ENCODE data around the gene UBR4.
A peak's percentile ranks its signal among the peaks of the same experiment; 100 is the strongest.

UBR4 gene

DNA sequence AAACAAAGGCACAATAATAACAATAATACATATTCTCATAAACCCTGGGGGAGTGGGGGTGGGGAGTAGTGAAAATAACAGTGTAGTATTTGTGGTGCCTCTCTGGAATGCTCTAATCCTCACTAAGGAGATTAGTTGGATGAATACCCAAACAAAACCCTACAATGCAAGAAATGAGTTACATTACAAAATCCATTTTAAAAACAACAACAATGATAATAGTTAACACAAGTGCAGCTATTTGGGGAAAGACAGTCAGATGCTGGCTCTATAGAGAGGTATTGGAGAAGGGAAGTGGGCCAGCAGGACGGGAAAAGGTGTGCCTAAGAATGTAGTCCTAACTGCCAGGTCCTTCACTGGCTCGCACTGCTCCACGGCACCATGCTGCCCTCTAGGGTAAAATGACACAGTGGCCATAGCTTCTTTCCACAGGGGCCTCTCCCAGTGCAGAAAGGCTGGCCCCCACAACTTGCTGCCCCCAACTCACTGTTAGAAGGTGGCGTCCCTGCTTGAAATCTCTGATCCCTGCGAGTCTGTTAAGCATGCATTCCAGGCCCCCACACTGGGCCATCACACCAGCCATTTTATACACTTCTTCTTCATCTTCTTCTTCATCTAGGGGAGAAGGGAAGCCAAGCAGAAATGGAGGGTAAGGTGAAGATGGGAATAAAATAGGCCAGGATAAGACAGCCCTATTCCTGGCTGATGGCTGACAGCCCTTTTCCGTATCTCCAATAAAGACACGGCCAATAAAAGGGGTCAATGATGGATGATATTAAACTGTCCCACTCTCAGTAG, 113.8 kb downstream of the UBR4 start:
- peak; percentile 81 for DNase-seq (ENCODE audit: low read depth, low spot score)

- DNase-seq (ENCODE audit: low read depth, low spot score) = no peak
Observed at GRCh38 chr1:19091196-19091953, 118.7 kb downstream of the UBR4 start.

DNA sequence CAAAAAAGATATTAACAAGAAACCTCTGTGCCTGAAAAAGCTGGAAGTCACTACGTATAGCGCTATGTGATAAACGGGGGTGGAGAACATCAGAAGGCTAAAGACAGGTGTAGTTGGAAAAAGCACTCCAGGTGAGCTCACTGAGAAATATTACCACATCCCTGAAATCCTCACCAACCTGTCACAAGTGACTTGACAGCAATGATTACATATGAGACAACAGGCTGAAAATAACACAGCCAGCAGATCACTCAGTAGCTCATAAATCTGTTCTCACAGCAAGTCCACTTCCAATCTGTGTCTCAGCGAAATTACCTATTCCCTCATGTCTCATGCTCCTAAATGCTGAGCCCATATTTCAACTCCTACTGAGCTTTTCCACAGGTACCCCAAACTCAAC, 120.5 kb downstream of the UBR4 start:
- DNase-seq (ENCODE audit: low read depth, low spot score) = no peak

GRCh38 chr1:19088717-19089442, 121.2 kb downstream of the UBR4 start:
- DNase-seq (ENCODE audit: low read depth, low spot score) = no peak

GRCh38 chr1:19087737-19088594, 122.1 kb downstream of the UBR4 start:
- peak; percentile 46 for DNase-seq (ENCODE audit: low read depth, low spot score)

DNA sequence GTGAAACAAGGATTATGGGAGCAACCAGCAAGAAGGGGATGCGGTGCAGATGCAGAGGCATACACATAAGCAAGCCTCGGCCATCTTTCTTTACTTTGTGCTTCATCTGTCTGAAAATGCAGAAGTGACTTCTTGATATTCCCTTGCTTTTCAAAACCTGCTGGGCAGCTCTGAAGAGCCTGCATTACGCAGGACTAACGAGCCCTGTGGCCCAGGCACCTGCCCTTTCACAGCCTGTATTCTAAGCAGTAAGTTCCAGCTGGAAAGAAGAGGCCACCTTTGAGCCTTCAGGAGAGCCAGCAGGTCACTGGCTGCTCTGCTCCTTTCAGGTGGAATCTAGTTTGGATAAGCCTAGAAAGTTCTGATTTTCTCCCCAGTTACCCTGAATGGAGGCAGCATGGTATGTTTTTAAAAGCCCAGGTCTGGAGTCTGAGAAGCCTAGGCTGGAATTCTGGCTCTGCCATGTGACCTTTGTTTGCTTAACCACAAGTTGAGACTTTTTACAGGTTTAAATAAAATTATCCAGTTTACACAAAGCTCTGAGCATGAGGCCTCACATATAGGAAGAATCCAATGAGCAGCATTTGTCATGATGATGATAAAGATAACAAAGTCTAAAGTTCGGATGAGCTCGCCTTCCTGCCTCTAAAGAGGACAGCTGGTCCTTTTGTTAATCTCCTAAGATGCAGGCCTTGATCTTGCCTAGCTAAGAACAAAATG, 122.9 kb downstream of the UBR4 start:
- DNase-seq (ENCODE audit: low read depth, low spot score) = no peak

- DNase-seq (ENCODE audit: low read depth, low spot score) = no peak
Observed at GRCh38 chr1:19086176-19086875, 123.7 kb downstream of the UBR4 start.

DNA sequence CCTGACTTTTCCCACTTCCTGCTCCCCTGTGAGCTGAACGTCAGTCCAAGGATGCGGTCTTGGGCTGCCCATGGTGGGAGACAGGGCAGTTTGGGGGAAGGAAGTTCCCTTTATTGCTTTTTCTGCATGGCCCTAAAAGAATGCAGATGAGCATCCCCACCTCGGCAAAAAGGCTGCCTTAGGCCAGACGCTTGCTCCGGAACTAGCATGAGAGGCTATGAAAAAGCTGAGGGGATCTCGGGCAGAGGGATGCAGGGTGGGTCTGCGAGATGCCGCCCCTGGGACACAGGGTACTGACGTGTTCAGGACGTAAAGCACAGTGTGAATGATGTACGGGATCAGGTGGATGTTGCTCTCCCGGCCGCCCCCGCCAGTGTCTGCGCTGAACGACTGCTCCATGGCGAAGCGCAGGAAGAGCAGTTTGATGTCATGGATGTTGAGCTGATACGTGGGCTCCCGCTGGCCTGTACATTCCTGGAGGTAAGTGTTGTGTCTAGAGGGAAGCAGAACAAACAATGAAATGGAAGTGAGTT, 125.8 kb downstream of the UBR4 start:
- DNase-seq (ENCODE audit: low read depth, low spot score) = no peak

DNA sequence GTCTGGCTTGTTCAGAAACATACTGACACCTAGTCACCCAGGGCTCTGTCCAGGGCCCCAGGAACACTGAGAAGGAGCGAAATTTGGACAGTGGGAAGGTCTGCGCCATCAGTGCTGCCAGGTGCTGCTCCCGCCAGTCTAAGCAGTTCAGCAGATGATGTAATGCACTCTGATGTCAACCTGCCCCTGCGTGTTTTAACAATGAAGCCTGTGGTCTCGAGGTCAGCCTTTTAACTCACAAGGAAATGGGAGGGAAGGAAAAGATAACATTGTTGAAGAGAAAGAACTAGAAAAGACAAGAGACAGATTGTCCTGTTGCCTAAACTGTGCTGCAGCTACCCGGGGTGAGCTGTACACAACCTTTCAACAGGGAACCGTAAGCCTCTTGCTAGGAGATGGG, 127.0 kb downstream of the UBR4 start:
- peak; percentile 71 for DNase-seq (ENCODE audit: low read depth, low spot score)

DNA sequence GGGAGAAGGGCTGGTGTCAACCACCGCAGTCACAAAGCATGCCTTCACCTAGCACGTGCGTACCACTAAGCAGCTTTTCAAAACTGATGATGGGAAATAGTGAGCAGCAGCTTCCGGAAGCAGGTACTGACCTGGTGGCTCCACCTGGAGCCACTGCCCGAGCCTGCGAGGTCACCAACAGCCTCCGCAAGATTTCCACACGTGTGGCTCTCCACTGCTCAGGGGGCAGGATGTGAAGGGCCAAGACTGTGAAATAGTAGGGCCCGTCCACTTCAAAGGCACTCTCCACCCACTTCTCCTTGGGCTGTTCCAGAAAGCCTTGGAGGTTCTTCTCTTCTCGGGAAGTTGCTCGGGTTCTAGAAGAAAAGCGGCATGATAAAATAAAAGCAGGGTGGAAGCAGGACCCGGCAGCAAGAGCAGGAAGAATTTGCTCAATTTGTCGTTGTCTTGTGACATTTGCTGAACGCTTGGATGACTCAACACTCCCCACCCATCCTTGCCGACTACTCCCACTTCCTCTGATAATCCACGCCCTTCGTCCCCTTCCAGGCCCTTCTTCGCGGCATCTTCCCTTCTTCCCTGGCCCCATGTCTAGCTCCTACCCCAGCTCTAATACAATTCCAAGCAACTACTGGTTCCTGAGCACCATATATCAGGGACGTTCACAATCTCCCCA, 128.7 kb downstream of the UBR4 start:
- DNase-seq (ENCODE audit: low read depth, low spot score) = no peak

DNA sequence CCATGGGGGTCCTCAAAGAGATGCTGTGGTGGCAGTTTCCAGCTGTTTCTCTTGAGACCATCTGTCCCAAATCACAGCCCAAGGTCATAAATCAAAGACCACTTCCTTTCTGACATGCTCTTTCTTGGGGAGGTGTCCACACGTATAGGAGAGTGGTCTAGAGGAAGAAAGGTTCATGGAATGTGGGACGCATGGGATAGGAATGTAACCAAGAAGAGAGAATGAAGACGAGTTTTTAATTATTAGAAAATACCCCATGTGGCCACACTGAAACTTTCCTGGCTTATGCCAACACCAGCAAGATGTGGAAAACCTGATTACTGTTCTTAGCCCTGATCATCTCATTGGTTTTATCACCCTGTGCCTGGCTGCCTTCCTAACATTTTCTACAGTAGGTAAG, 129.3 kb downstream of the UBR4 start:
- peak; percentile 35 for DNase-seq (ENCODE audit: low read depth, low spot score)

- DNase-seq (ENCODE audit: low read depth, low spot score) = peak; percentile 36
Observed at GRCh38 chr1:19079541-19080472, 130.3 kb downstream of the UBR4 start.

DNA sequence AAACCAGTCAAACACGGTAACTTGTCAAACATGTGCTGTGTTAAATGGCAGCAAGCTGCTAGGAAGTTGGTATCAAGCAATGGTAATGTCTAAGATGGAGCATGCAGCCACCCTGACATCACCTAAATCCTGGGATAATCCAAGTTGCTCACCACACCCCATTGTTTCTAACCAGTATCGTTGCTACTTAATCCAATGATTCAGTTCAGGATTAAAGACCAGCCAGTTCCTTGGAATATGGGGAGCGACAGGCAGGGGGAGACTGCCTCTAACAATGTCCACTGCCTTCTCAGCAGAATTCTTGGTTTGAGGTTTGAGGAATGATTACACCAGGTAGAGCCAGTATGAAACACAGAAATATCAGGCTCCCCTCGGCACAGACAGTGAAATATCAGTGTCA, 131.5 kb downstream of the UBR4 start:
- no peak for DNase-seq (ENCODE audit: low read depth, low spot score)

DNA sequence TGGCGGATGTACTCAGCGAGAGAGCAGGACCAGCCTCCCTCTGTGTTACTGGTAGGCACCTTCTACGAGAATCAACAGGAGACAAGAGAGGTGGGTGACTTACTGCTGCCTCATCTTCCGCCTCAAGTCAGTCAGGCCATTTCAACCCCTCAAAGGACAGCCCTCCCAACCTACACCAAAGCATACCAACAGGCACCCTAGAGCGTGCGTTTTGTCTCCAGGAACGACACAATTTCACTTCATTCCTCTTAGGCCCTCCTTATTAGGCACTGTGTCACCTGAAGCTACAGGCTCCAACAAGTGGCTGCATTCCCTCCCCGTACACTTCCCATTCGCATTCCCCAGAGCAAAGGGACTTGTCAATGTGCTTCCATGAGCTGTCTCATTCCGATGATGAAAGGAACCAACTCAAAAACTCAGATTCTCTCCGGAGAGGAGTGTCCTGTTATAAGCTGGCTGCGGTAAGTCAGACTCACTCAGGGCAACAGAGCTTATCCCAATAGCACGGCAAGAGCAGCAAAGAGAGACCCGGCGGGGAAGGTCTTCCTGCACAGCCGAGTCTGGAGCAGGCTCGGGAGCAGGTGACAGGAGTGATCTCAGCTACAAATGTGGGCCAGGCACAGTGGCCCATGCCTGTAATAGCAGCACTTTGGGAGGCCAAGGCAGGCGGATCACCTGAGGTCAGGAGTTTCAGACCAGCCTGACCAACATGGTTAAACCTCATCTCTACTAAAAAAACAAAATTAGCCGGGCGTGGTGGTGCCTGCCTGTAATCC, 133.0 kb downstream of the UBR4 start:
- DNase-seq (ENCODE audit: low read depth, low spot score) = no peak

GRCh38 chr1:19074902-19075721, 135.0 kb downstream of the UBR4 start:
- peak; percentile 81 for DNase-seq (ENCODE audit: low read depth, low spot score)

- peak; percentile 43 for DNase-seq (ENCODE audit: low read depth, low spot score)
Observed at GRCh38 chr1:19074361-19074901, 135.6 kb downstream of the UBR4 start.

All from astrocyte of the hippocampus (primary cell).